HepG2 (cell line): Measurements from ENCODE around the gene THSD8. TPM values are rescaled to one million over a fixed set of nuclear protein-coding genes. Genes with fewer than 3 reads are reported as not detected.

Experiments
- ADNP ChIP-seq: sonication (generic); formaldehyde crosslinking; IDR thresholded peaks from 2 replicates; pipeline ENCODE4 v1.4.0; 2020; ENCODE audit warnings: missing genetic modification reagents
- FOXP1 ChIP-seq, 2 experiments: fragments of 450-650 bp in 1 of 2; IDR thresholded peaks; 2 replicates each; pipeline ENCODE4 v1.6.1; 2017 to 2018; ENCODE audit warnings: antibody characterized with exemption in 1 of 2
- JDP2 ChIP-seq: sonication (generic); formaldehyde crosslinking; IDR thresholded peaks from 2 replicates; pipeline ENCODE4 v1.8.1; 2022; ENCODE audit warnings: missing genetic modification reagents, borderline replicate concordance
- KAT2B ChIP-seq: fragments of 150-350 bp; IDR thresholded peaks from 2 replicates; pipeline ENCODE4 v1.6.1; 2014; ENCODE audit warnings: low read depth, low read length, borderline replicate concordance
- MATR3 ChIP-seq: sonication (generic); formaldehyde crosslinking; IDR thresholded peaks from 2 replicates; pipeline ENCODE4 v1.4.0; 2020; ENCODE audit warnings: missing genetic modification reagents
- MED8 ChIP-seq: sonication (generic); formaldehyde crosslinking; IDR thresholded peaks from 2 replicates; pipeline ENCODE4 v1.8.1; 2023; ENCODE audit warnings: mild to moderate bottlenecking, missing genetic modification reagents; ENCODE audit not compliant: insufficient replicate concordance
- MTF1 ChIP-seq: sonication (generic); formaldehyde crosslinking; IDR thresholded peaks from 2 replicates; pipeline ENCODE4 v1.5.0; 2020; ENCODE audit warnings: missing genetic modification reagents
- SCMH1 ChIP-seq: sonication (generic); formaldehyde crosslinking; IDR thresholded peaks from 2 replicates; pipeline ENCODE4 v1.9.0; 2021; ENCODE audit warnings: missing genetic modification reagents, mild to moderate bottlenecking, borderline replicate concordance
- SIX4 ChIP-seq: sonication (generic); formaldehyde crosslinking; IDR thresholded peaks from 2 replicates; pipeline ENCODE4 v1.4.0; 2020; ENCODE audit warnings: missing genetic modification reagents
- XBP1 ChIP-seq: sonication (generic); formaldehyde crosslinking; IDR thresholded peaks from 2 replicates; pipeline ENCODE4 v1.5.0; 2020; ENCODE audit warnings: missing genetic modification reagents
- ZNF138 ChIP-seq: sonication (generic); formaldehyde crosslinking; IDR thresholded peaks from 2 replicates; pipeline ENCODE4 v1.5.0; 2020; ENCODE audit warnings: mild to moderate bottlenecking, low read depth, missing genetic modification reagents
- ZNF180 ChIP-seq: sonication (generic); formaldehyde crosslinking; IDR thresholded peaks from 2 replicates; pipeline ENCODE4 v1.4.0; 2020; ENCODE audit warnings: low read depth, missing genetic modification reagents, borderline replicate concordance
- ZNF510 ChIP-seq: sonication (generic); formaldehyde crosslinking; IDR thresholded peaks from 2 replicates; pipeline ENCODE4 v1.4.0; 2020; ENCODE audit warnings: low read depth, mild to moderate bottlenecking, missing genetic modification reagents
- ZNF605 ChIP-seq: sonication (generic); formaldehyde crosslinking; IDR thresholded peaks from 2 replicates; pipeline ENCODE4 v1.8.0; 2022; ENCODE audit warnings: mild to moderate bottlenecking, missing genetic modification reagents
- ZNF709 ChIP-seq: sonication (generic); formaldehyde crosslinking; IDR thresholded peaks from 2 replicates; pipeline ENCODE4 v1.5.0; 2020; ENCODE audit warnings: mild to moderate bottlenecking, missing genetic modification reagents
- ZNF746 ChIP-seq: sonication (generic); formaldehyde crosslinking; IDR thresholded peaks from 2 replicates; pipeline ENCODE4 v1.8.0; 2022; ENCODE audit warnings: mild to moderate bottlenecking, missing genetic modification reagents
- ZSCAN30 ChIP-seq: sonication (generic); formaldehyde crosslinking; IDR thresholded peaks from 2 replicates; pipeline ENCODE4 v1.5.0; 2020; ENCODE audit warnings: mild to moderate bottlenecking, missing genetic modification reagents
- polyA plus RNA-seq, 8 experiments: library from polyadenylated mRNA; depleted of rRNA in 3 of 8; stranded (reverse) in 7 of 8; unstranded in 1 of 8; fragments of >200 nt; fragmentation: Illumina TruSeq in 4 of 8; extraction: Trizol in 4 of 8; gene quantifications; 2 replicates each; pipeline versions ENCODE4 v1.2.1 to v1.2.3, GENCODE V29; 2011 to 2016; ENCODE audit warnings: low read depth in 4 of 8, missing spikeins in 1 of 8, mixed read lengths in 1 of 8; ENCODE audit not compliant: insufficient read depth in 1 of 8
- total RNA-seq, 5 experiments: library from RNA; depleted of rRNA; stranded (reverse); fragments of >200 nt; fragmentation: Illumina TruSeq; extraction: Trizol; gene quantifications; 2 replicates each; pipeline ENCODE4 v1.2.3, GENCODE V29; 2016; ENCODE audit warnings: low read depth in 1 of 5
- TF ChIP-seq, protein P1 (sequence below): sonication (generic); formaldehyde crosslinking; IDR thresholded peaks from 2 replicates; pipeline ENCODE4 v1.4.0; 2020; ENCODE audit warnings: mild to moderate bottlenecking, missing genetic modification reagents, borderline replicate concordance
- TF ChIP-seq, protein P2 (sequence below): sonication (generic); formaldehyde crosslinking; IDR thresholded peaks from 2 replicates; pipeline ENCODE4 v1.9.0; 2022; ENCODE audit warnings: missing genetic modification reagents, mild to moderate bottlenecking, borderline replicate concordance
- TF ChIP-seq, protein P3 (sequence below): sonication (generic); formaldehyde crosslinking; IDR thresholded peaks from 2 replicates; pipeline ENCODE4 v1.8.1; 2023; ENCODE audit warnings: mild to moderate bottlenecking, inconsistent platforms, moderate library complexity, missing genetic modification reagents, borderline replicate concordance
- TF ChIP-seq, protein P4 (sequence below): sonication (generic); formaldehyde crosslinking; IDR thresholded peaks from 2 replicates; pipeline ENCODE4 v1.8.0; 2022; ENCODE audit warnings: missing genetic modification reagents, mild to moderate bottlenecking, inconsistent platforms, borderline replicate concordance
- TF ChIP-seq, protein P5 (sequence below): sonication (generic); formaldehyde crosslinking; conservative IDR thresholded peaks from 2 replicates; pipeline ENCODE4 v1.8.1; 2023; ENCODE audit warnings: missing genetic modification reagents

THSD8 gene
- total and polyA plus RNA-seq, 2 of the 13 experiments (the other 11 are each of a cell fraction or from before 2014, with no cell fraction given) = 4.8 to 14.9 TPM

DNA sequence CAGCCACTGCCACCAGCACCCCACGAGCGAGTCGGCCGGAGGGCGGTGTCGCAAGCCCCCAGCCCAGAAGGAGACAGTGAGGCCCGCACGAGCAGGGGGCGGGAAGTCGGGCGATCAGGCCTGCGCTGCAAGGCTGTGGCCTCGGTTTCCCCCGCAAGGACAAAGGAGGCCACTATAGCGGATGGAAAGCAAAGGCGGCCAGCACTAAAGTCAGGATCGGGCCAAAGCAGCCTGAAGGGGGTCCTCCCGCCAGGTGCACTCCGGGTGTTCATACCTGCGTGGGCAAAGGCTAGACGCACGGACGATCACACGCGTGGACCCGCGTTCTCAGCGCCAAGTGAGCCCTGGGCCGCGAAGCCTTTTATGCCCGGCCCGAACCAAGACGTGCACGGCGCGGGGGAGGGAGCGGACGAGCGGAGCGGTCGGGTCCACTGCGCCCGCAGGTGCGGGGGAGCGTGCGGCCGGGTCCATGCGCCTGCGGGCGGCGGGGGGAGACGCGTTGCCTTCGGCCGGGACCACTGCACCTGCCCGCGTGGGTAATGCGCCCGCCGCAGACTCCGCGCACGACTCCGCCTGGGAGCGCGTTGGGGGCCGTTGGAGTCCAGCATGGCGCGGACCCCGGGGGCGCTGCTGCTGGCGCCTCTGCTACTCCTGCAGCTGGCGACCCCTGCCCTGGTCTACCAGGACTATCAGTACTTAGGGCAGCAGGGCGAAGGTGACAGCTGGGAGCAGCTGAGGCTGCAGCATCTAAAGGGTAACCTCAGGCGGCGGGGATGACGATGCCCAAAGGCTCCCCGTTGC, at the start of gene THSD8, which contains the start of gene PRDX2 (continued):
- TF ChIP-seq MTF1 (CRISPR knock-in tag) (no peak), ZNF138 (peak; percentile 80), ZNF709 (CRISPR knock-in tag) (peak; percentile 87), KAT2B (no peak), MED8 (CRISPR knock-in tag) (no peak), ZNF746 (CRISPR knock-in tag) (no peak), ADNP (CRISPR knock-in tag) (0 out of 2 replicates have a peak, but pooled peaks have one; percentile 20), FOXP1 (IDR thresholded peaks at IDR 0.05) (no peak), FOXP1 (CRISPR knock-in tag; IDR thresholded peaks at IDR 0.05) (0 out of 2 replicates have a peak, but pooled peaks have one; percentile 26), ZNF510 (CRISPR knock-in tag) (peak; percentile 94), JDP2 (CRISPR knock-in tag) (no peak; the same call in 1 of the 2 replicates), XBP1 (no peak), SIX4 (CRISPR knock-in tag) (peak; percentile 41; the same call in 1 of the 2 replicates), SCMH1 (CRISPR knock-in tag) (no peak), ZNF180 (no peak), ZNF605 (CRISPR knock-in tag) (peak; percentile 95; the same call in 1 of the 2 replicates), MATR3 (CRISPR knock-in tag) (no peak), ZSCAN30 (CRISPR knock-in tag) (0 out of 2 replicates have a peak, but pooled peaks have one; percentile 87)
- TF ChIP-seq, protein P1, sequence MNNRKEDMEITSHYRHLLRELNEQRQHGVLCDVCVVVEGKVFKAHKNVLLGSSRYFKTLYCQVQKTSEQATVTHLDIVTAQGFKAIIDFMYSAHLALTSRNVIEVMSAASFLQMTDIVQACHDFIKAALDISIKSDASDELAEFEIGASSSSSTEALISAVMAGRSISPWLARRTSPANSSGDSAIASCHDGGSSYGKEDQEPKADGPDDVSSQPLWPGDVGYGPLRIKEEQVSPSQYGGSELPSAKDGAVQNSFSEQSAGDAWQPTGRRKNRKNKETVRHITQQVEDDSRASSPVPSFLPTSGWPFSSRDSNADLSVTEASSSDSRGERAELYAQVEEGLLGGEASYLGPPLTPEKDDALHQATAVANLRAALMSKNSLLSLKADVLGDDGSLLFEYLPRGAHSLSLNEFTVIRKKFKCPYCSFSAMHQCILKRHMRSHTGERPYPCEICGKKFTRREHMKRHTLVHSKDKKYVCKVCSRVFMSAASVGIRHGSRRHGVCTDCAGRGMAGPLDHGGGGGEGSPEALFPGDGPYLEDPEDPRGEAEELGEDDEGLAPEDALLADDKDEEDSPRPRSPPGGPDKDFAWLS (CRISPR knock-in tag) = no peak
- TF ChIP-seq, protein P2, sequence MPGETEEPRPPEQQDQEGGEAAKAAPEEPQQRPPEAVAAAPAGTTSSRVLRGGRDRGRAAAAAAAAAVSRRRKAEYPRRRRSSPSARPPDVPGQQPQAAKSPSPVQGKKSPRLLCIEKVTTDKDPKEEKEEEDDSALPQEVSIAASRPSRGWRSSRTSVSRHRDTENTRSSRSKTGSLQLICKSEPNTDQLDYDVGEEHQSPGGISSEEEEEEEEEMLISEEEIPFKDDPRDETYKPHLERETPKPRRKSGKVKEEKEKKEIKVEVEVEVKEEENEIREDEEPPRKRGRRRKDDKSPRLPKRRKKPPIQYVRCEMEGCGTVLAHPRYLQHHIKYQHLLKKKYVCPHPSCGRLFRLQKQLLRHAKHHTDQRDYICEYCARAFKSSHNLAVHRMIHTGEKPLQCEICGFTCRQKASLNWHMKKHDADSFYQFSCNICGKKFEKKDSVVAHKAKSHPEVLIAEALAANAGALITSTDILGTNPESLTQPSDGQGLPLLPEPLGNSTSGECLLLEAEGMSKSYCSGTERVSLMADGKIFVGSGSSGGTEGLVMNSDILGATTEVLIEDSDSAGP (CRISPR knock-in tag) = peak; percentile 96
- TF ChIP-seq, protein P3, sequence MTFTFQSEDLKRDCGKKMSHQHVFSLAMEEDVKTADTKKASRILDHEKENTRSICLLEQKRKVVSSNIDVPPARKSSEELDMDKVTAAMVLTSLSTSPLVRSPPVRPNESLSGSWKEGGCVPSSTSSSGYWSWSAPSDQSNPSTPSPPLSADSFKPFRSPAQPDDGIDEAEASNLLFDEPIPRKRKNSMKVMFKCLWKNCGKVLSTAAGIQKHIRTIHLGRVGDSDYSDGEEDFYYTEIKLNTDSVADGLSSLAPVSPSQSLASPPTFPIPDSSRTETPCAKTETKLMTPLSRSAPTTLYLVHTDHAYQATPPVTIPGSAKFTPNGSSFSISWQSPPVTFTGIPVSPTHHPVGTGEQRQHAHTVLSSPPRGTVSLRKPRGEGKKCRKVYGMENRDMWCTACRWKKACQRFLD = peak; percentile 85; the same call in 1 of the 2 replicates
- TF ChIP-seq, protein P4, sequence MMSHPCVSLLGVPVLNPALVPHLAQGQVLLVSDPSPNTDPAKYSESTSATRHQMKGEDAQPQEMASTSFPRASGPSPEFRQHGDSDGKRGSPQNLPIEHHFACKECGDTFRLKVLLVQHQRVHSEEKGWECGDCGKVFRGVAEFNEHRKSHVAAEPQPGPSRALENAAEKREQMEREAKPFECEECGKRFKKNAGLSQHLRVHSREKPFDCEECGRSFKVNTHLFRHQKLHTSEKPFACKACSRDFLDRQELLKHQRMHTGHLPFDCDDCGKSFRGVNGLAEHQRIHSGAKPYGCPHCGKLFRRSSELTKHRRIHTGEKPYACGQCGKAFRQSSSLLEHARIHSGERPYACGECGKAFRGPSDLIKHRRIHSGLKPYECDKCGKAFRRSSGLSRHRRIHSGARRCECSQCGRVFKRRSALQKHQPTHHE = 0 out of 2 replicates have a peak, but pooled peaks have one; percentile 23
- TF ChIP-seq, protein P5, sequence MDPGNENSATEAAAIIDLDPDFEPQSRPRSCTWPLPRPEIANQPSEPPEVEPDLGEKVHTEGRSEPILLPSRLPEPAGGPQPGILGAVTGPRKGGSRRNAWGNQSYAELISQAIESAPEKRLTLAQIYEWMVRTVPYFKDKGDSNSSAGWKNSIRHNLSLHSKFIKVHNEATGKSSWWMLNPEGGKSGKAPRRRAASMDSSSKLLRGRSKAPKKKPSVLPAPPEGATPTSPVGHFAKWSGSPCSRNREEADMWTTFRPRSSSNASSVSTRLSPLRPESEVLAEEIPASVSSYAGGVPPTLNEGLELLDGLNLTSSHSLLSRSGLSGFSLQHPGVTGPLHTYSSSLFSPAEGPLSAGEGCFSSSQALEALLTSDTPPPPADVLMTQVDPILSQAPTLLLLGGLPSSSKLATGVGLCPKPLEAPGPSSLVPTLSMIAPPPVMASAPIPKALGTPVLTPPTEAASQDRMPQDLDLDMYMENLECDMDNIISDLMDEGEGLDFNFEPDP (CRISPR knock-in tag) = peak; percentile 98; the same call in 1 of the 2 replicates
